ENCODE results near the gene PAX5. TPM values are rescaled to one million over a fixed set of nuclear protein-coding genes. Genes with fewer than 3 reads are reported as not detected.

PAX5 gene
- total RNA-seq, 1 donor from 2014 or later, result 0.32 TPM

DNA sequence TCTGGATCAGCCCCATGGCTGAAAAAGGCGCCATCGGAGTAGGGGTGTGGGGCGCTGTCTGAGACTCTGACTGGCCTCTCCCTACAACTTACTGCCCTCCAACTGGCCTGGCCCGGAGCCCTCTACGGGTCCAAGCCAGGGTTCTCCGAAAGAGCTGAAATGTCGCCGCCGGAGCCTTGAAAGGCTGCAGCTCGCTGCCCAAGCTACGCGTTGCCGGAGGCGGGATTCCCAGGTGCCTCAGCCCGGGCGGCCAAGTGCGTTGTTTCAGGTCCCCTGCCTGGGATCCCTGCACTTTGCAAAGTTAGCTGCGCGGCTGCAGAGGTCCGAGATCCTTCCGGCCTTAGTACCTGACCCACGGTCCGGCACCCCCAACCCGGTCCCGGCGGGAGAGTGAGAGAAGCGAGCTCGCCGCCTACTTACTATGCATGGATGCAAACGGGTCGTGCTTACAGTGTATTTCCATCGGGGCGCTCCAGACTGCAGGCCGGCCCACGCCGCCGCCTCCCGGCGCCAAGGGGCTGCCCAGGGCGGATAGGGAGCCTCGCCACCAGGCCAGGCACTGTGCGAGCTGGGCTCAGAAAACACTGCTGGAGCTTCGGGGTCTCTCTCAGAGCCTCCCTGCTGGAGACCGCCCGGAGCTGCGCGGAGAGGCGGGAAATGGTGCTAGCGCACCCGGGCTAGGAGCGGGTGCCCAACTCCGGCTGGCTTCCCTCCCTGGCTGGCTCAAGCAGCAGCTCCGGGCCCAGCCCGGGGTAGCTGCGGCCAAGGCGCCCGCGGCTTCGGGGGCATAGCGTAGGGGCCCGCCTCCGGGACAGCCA lies 7.7 kb downstream of the PAX5 start:
- intact Hi-C loops (cut with micrococcal nuclease), result loop anchor here (2.0 kb wide), 1 partner anchor 276 kb away; no protein-coding TSS in a partner anchor

- intact Hi-C loops (cut with micrococcal nuclease), result loop anchor here (2.0 kb wide), 1 partner anchor 277 kb away; no protein-coding TSS in a partner anchor
These were observed 8.3 kb downstream of the PAX5 start for GRCh38 chr9:37025823-37026112.

GRCh38 chr9:37025071-37025822 lies 8.8 kb downstream of the PAX5 start:
- intact Hi-C loops (cut with micrococcal nuclease), result no loop called here

DNA sequence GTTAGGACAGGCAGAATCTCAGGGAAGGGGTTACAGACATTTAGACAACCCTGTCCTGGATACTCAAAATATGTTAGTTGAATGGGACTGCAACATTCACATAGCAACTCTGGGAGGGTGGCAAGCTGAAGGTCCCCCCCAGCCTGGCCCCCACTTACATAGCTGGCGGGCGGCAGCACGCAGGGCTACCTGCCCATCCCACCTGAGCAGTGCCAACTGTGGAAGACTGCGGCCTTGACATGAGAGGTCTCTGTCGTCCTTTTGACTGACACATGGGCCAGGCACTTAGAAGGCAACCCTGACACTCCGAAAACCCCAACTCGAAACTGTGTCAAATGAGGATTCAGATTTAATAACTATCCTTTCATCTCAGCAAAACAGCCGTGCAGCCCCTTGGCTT lies 16.5 kb downstream of the PAX5 start:
- intact Hi-C loops (cut with micrococcal nuclease), result no loop called here

GRCh38 chr9:37011530-37011929 lies 22.5 kb downstream of the PAX5 start:
- intact Hi-C loops (cut with micrococcal nuclease), result no loop called here

DNA sequence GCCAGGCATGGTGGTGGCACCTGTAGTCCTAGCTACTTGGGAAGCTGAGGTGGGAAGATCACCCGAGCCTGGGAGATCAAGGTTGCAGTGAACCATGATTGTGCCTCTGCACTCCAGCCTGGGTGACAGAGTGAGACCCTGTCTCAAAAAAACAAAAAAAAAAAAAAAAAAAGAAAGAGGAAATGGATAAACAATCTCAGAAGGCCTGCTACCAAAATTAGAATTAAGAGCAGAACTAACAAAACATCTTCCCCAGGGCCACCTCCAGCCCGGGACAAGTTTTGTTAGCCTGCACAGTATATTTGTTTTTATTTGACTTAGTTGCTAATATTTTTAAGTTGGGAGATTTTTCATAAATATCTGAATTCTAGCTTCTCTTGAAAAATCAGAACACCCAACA lies 23.1 kb downstream of the PAX5 start:
- intact Hi-C loops (cut with micrococcal nuclease), result no loop called here

DNA sequence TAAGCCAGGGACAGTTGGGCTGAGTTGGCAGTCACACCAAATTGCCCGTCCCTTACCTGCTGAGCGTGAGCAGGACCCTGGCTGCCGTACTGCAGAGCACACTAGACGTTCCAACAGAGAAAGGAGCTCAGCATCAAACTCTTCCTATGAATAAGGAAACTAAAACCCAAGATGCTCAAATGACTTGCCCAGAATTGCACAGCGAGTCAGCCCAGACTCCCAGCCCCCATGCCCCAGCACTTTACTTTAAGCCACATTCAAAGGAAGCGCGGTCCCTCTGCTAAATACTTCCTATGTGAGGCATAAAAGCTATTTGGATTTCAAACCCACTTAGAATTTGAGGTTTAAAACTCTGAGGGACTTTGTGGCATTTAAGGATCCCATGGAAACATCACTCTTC lies 23.9 kb downstream of the PAX5 start:
- intact Hi-C loops (cut with micrococcal nuclease), result no loop called here

- intact Hi-C loops (cut with micrococcal nuclease), result no loop called here
These were observed 26.8 kb downstream of the PAX5 start for GRCh38 chr9:37007295-37007694.

- intact Hi-C loops (cut with micrococcal nuclease), result no loop called here
These were observed 28.4 kb downstream of the PAX5 start for GRCh38 chr9:37005517-37006140.

GRCh38 chr9:37004424-37004935 lies 29.6 kb downstream of the PAX5 start:
- intact Hi-C loops (cut with micrococcal nuclease), result no loop called here

DNA sequence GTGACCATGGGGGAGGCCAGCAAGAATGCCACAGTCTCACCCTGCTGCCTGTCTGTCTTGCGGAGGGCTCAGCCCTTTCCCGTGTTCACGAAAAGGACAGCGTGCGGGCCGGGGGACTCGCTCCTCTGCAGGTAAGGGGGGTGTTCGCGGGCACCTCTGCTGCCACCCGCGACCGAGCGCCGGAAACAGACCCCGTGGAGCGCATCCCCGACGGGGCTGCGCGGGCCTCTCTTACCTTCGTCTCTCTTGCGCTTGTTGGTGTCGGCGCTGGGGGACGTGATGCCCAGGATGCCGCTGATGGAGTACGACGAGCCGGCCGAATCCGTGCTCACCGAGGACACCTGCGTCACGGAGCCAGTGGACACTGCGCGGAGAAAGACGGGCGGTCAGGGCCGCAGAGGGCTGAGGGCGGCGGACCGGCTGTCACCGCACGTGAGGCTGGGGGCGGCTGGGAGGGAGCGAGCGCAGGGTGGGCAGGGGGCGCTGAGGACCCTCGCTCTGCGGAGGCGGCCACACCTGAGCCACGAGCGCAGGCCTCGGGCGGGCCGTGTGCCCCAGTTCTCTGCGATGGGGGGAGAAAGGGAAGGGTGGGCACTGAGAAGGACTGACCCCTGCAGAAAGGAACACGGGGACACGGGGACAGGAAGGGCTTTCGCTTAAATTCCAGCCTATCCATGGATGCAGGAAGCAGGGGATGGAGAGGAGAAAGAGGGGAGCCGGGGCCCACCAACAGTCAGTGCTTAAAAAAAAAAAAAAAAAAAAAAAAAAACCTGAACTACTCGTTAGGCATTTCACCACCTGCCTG lies 31.5 kb downstream of the PAX5 start:
- intact Hi-C loops (cut with micrococcal nuclease), result no loop called here

- intact Hi-C loops (cut with micrococcal nuclease), result no loop called here
These were observed 32.0 kb downstream of the PAX5 start for GRCh38 chr9:37002036-37002412.

DNA sequence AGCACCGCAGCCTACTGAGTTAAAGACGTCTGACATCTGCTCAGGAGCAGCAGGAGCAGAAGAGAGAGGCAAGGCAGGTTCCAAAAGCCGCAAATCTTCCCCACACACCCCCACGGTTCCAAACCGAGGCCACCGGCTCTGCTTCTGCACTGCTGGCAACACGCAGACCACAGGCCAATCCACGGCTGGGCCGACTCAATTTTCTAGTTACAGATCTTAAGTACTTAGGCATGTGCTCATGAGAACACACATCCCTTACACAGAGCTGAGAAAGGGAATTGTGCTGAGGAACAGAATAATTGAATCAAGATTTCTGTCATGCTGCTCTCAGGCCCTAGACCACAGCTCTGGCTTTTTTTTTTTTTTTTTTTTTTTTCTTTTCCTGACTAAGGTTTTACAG lies 32.6 kb downstream of the PAX5 start:
- intact Hi-C loops (cut with micrococcal nuclease), result no loop called here

GRCh38 chr9:36999728-37000333 lies 34.2 kb downstream of the PAX5 start:
- intact Hi-C loops (cut with micrococcal nuclease), result loop anchor here (5.0 to 10.0 kb wide), 2 partner anchors 412 to 595 kb away; partner anchors contain the start of gene TOMM5

GRCh38 chr9:36997414-36997813 lies 36.7 kb downstream of the PAX5 start:
- intact Hi-C loops (cut with micrococcal nuclease), result loop anchor here (5.0 to 10.0 kb wide), 2 partner anchors 415 to 597 kb away; partner anchors contain the start of gene TOMM5

DNA sequence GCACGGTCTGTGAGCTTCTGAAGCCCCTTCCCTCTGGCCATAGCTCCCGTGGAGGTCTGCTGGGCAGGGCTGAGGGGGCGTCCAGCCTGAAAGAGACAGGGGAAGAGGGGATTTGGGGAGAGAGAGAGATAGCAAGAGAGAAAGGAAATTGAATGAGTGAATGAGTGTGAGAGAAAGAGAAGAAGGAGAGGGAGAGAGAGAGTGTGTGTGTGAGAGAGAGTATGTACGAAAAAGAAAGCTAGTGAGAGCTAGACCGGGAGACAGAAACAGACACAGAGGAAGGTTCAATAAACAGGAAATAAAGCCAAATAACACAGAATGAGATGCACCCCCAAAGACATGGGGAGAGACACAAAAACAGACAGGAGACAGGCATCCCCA lies 37.4 kb downstream of the PAX5 start:
- intact Hi-C loops (cut with micrococcal nuclease), result loop anchor here (1.0 to 10.0 kb wide), 5 partner anchors 333 to 598 kb away; partner anchors contain the start of gene TOMM5

DNA sequence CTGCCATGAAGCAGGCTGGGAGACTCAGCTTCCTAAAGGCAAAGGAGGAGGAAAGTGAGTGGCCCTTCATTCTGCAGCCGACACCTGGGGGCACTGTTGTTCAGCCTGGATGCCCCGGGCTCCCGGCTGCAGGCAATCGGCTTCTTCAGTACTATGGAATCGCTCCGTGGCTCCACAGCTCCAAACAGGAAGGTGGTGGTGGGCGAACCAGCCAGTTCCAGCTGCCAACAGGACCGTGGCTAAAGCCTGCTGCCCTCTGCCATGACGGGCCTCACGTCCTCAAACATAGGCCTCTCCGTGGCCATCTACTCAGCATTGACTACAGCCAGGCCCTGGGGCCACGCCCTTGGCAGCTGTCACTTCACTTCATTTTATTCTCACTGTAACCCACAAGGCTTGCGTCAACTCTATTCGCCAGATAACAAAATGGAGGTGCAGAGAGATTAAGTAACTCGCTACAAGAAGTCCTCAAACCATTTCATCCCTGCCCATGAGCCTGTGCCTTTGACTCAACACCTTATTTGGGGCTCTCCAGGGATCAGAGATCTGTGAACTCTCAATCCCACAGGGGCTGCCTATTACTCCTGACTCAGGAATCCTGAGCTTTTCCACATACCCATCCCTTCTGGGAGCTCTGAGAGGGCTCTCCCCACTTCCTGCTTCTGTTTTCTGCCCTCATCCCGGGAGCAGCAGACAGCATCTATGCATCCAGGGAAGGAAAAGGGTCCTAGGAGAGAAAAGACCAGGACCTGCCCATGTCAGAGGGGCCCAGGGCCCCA lies 38.0 kb downstream of the PAX5 start:
- intact Hi-C loops (cut with micrococcal nuclease), result loop anchor here (1.0 to 10.0 kb wide), 6 partner anchors 313 to 599 kb away; partner anchors contain the start of gene TOMM5

DNA sequence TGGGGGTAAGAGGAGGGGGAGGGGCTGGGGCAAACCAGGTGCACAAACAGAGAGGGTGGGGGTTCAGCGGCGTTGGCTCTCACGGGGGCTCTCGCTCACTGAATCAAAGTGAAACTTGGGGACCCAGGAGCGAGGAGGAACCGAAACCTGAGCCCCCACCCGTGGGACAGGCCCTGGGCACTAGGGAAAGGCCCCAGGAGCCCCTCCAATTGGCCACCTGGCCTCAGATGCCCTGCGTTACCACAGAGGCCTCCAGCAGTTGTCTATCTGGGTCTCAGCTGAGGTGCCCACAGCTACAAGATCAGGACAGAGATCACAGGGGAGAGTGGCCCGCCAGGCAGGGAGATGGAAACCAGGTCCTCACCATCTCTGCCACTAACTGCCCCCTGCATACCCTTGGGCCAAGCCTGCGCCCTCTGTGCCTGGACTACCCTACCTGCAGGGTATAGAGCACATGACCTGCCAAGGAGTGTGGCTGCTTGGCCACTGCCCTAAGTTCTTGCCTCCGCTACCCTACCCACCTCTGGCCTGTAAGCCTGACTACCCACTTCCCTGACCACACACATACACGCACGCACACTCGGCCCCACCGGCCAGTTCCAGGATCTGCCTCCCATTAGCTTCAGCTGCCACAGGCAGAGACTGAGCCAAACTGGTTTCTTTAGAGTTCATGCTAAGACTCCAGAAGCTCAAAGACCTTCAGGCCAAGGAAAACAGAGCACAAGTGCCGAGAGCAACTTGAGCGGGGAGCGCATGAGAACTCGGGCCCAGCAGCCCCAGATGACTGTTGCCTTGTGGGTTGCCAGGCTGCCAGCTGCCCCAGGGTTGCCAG lies 39.9 kb downstream of the PAX5 start:
- intact Hi-C loops (cut with micrococcal nuclease), result loop anchor here (10.0 kb wide), 1 partner anchor 601 kb away; the partner anchor contains the start of gene TOMM5

All from T-helper 1 cell treated with Interleukin-12 subunit alpha and Interleukin-12 subunit beta and Interleukin-4 antibody, amounts not matched to agents 30 ng/mL and 1 ng/mL, for 36 hours (primary cell).